Activated T-helper 1 cell treated with anti-CD3 and anti-CD28 coated beads, Interleukin-12 subunit alpha, Interleukin-12 subunit beta, Interleukin-2, Interleukin-4 antibody, amounts not matched to agents 30 ng/mL and 10 ng/mL and 1 ng/mL, durations not matched to agents 14 hours and 24 hours and 36 hours (primary cell): ENCODE measurements around the gene GLYR1. TPM values are rescaled to one million over a fixed set of nuclear protein-coding genes. Genes with fewer than 3 reads are reported as not detected.

ENCODE experiments used
- DNase-seq: peaks from one replicate; pipeline ENCODE4 v3.0.0; 2021; ENCODE audit warnings: low spot score
- H3K27ac Mint-ChIP-seq: one replicate; pipeline ENCODE4 v1.8.0; 2021; ENCODE audit warnings: mild to moderate bottlenecking, mixed read lengths
- H3K27me3 Mint-ChIP-seq: one replicate; pipeline ENCODE4 v1.8.0; 2022; ENCODE audit warnings: mild to moderate bottlenecking, moderate library complexity, mixed read lengths; ENCODE audit not compliant: insufficient read depth
- H3K36me3 Mint-ChIP-seq: one replicate; pipeline ENCODE4 v1.8.0; 2021; ENCODE audit warnings: low read depth, mixed read lengths
- H3K4me1 Mint-ChIP-seq: one replicate; pipeline ENCODE4 v1.8.0; 2021; ENCODE audit warnings: low read depth, mixed read lengths
- H3K4me3 Mint-ChIP-seq: one replicate; pipeline ENCODE4 v1.8.0; 2021; ENCODE audit warnings: mild to moderate bottlenecking, moderate library complexity, mixed read lengths
- H3K9me3 Mint-ChIP-seq: one replicate; pipeline ENCODE4 v1.8.0; 2021; ENCODE audit warnings: mixed read lengths
- intact Hi-C: fragments of 100-400 bp; cut with micrococcal nuclease; formaldehyde crosslinking; loops from one replicate; pipeline ENCODE4 v1.15.1; 2024
- total RNA-seq: library from RNA; stranded (reverse); gene quantifications from 2 replicates; pipeline ENCODE4 v1.2.3, GENCODE V29; 2022

The GLYR1 gene
- total RNA-seq, 1 donor from 2014 or later = 120 TPM

- Mint-ChIP-seq H3K36me3 (peaks cover 21% of the 10 kb centered on the region), H3K9me3 (no peaks in the 10 kb centered on the region), H3K27ac (no peak overlapping the region), H3K4me3 (peak overlapping the region; percentile 51), H3K4me1 (peaks cover 9% of the 10 kb centered on the region), H3K27me3 (no peaks in the 10 kb centered on the region)
- intact Hi-C loops = loop anchor here (2.0 kb wide), 4 partner anchors 111 to 295 kb away; partner anchors contain the start of genes ALG1, MGRN1 and NUDT16L1
- DNase-seq = no peak
Measured at GRCh38 chr16:4803898-4804762, 43.0 kb downstream of the GLYR1 start.

GRCh38 chr16:4803401-4803844 lies 43.7 kb downstream of the GLYR1 start:
- intact Hi-C loops = loop anchor here (2.0 kb wide), 4 partner anchors 111 to 295 kb away; partner anchors contain the start of genes ALG1, MGRN1 and NUDT16L1
- Mint-ChIP-seq H3K9me3 (no peaks in the 10 kb centered on the region), H3K36me3 (peaks cover 17% of the 10 kb centered on the region), H3K4me3 (peak overlapping the region; percentile 80), H3K27me3 (no peaks in the 10 kb centered on the region), H3K27ac (no peak overlapping the region), H3K4me1 (peaks cover 9% of the 10 kb centered on the region)
- DNase-seq = no peak

- Mint-ChIP-seq H3K4me1 (peaks cover 9% of the 10 kb centered on the region), H3K27ac (no peak overlapping the region), H3K27me3 (no peaks in the 10 kb centered on the region), H3K4me3 (peak overlapping the region; percentile 80), H3K36me3 (peaks cover 17% of the 10 kb centered on the region), H3K9me3 (no peaks in the 10 kb centered on the region)
- peak; percentile 89 for DNase-seq
- intact Hi-C loops = loop anchor here (1.0 to 2.0 kb wide), 9 partner anchors 34 to 296 kb away; partner anchors contain the start of genes ALG1, ANKS3, DNAAF8 and GLYR1
Measured at GRCh38 chr16:4802659-4803287, 44.3 kb downstream of the GLYR1 start.

GRCh38 chr16:4801962-4802658 lies 45.0 kb downstream of the GLYR1 start, which contains the start of gene ROGDI:
TSS of gene ROGDI (minus strand) at chr16:4802633. CDS start at chr16:4802571, 62 bp downstream.
- Mint-ChIP-seq H3K27me3 (no peaks in the 10 kb centered on the region), H3K4me3 (peak within 1 kb of the TSS; percentile 84), H3K9me3 (no peaks in the 10 kb centered on the region), H3K27ac (peak within 1 kb of the TSS; percentile 63), H3K36me3 (peaks cover 11% of the 10 kb centered on the region), H3K4me1 (peaks cover 9% of the 10 kb centered on the region)
- peak; percentile 82 for DNase-seq
- intact Hi-C loops = loop anchor here (1.0 to 2.0 kb wide), 9 partner anchors 34 to 297 kb away; partner anchors contain the start of genes ALG1, ANKS3, DNAAF8 and GLYR1

- no peak overlapping the region for H3K27ac Mint-ChIP-seq
- H3K36me3 Mint-ChIP-seq = peaks cover 10% of the 10 kb centered on the region
- peak overlapping the region; percentile 84 for H3K4me3 Mint-ChIP-seq
- no peaks in the 10 kb centered on the region for H3K9me3 Mint-ChIP-seq
- no peaks in the 10 kb centered on the region for H3K27me3 Mint-ChIP-seq
- intact Hi-C loops = no loop called here
- no peak for DNase-seq
- peaks cover 9% of the 10 kb centered on the region for H3K4me1 Mint-ChIP-seq
Measured at GRCh38 chr16:4801051-4801961, 45.8 kb downstream of the GLYR1 start.

GRCh38 chr16:4800290-4801041 lies 46.6 kb downstream of the GLYR1 start:
- no peak for DNase-seq
- intact Hi-C loops = no loop called here
- H3K36me3 Mint-ChIP-seq = peaks cover 9% of the 10 kb centered on the region
- no peaks in the 10 kb centered on the region for H3K27me3 Mint-ChIP-seq
- no peaks in the 10 kb centered on the region for H3K9me3 Mint-ChIP-seq
- peak overlapping the region; percentile 68 for H3K4me3 Mint-ChIP-seq
- peak overlapping the region; percentile 67 for H3K27ac Mint-ChIP-seq
- H3K4me1 Mint-ChIP-seq = peaks cover 9% of the 10 kb centered on the region

- DNase-seq = no peak
- intact Hi-C loops = no loop called here
Measured at GRCh38 chr16:4799171-4799855, 47.8 kb downstream of the GLYR1 start.

GRCh38 chr16:4798456-4798855 lies 48.6 kb downstream of the GLYR1 start:
- H3K27ac Mint-ChIP-seq = no peak overlapping the region

More at GRCh38 chr16:4799171-4799855, 47.8 kb downstream of the GLYR1 start:
- Mint-ChIP-seq H3K4me3 (no peak overlapping the region), H3K27ac (peak overlapping the region; percentile 34), H3K27me3 (no peaks in the 10 kb centered on the region), H3K36me3 (peaks cover under 1% of the 10 kb centered on the region), H3K9me3 (no peaks in the 10 kb centered on the region), H3K4me1 (peaks cover 9% of the 10 kb centered on the region)

GRCh38 chr16:4797805-4798252 lies 49.3 kb downstream of the GLYR1 start:
- intact Hi-C loops = no loop called here

More at GRCh38 chr16:4798456-4798855, 48.6 kb downstream of the GLYR1 start:
- Mint-ChIP-seq H3K4me3 (no peak overlapping the region), H3K36me3 (no peaks in the 10 kb centered on the region), H3K9me3 (no peaks in the 10 kb centered on the region), H3K27me3 (no peaks in the 10 kb centered on the region), H3K4me1 (peaks cover 6% of the 10 kb centered on the region)
- no peak for DNase-seq
- intact Hi-C loops = no loop called here

GRCh38 chr16:4796982-4797804 lies 49.9 kb downstream of the GLYR1 start:
- no peak for DNase-seq
- intact Hi-C loops = no loop called here
- H3K27me3 Mint-ChIP-seq = no peaks in the 10 kb centered on the region
- no peaks in the 10 kb centered on the region for H3K36me3 Mint-ChIP-seq
- no peaks in the 10 kb centered on the region for H3K9me3 Mint-ChIP-seq
- no peak overlapping the region for H3K27ac Mint-ChIP-seq
- no peaks in the 10 kb centered on the region for H3K4me1 Mint-ChIP-seq
- H3K4me3 Mint-ChIP-seq = no peak overlapping the region

More at GRCh38 chr16:4797805-4798252, 49.3 kb downstream of the GLYR1 start:
- Mint-ChIP-seq H3K9me3 (no peaks in the 10 kb centered on the region), H3K27ac (no peak overlapping the region), H3K4me1 (no peaks in the 10 kb centered on the region), H3K36me3 (no peaks in the 10 kb centered on the region), H3K4me3 (no peak overlapping the region), H3K27me3 (no peaks in the 10 kb centered on the region)
- DNase-seq = no peak
